Measurements from ENCODE around the gene DRC1.

The DRC1 gene

DNA sequence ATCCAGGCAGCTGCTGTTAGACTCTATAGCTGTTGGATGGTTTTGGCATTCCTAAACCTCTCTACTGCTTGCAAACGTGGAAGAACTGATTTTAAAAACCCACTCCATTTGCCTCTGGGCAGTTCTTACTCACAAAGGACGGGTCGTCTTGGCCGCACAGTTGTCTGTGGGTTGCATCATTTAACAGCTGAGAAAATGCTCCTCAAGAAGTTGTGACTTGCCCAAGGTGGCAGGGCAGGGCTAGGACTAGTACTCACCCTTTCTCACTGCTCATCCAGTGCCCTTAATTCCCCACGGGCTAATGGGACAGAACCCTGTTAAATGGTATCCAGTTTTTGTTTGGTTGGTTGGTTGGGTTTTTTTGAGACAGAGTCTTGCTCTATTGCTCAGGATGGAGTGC lies 997 bp upstream of the DRC1 start:
- H2AK5ac ChIP-seq (ENCODE audit: low read depth, low read length) = no peak overlapping the region
- H2BK15ac ChIP-seq (ENCODE audit: low read length) = no peak overlapping the region
- no peak overlapping the region for H3K14ac ChIP-seq (ENCODE audit: low read length)
- no peaks in the 10 kb centered on the region for H3K9me3 ChIP-seq (replicated peaks in 1 of 2; ENCODE audit: control insufficient read depth in 2 of 2, insufficient read depth in 1 of 2, low read depth in 1 of 2, low read length in 2 of 2)
- no peak overlapping the region for H3K4ac ChIP-seq (ENCODE audit: low read length)
- H2BK120ac ChIP-seq (ENCODE audit: low read depth, low read length) = no peak overlapping the region
- H4K91ac ChIP-seq (ENCODE audit: low read depth, low read length, poor library complexity) = no peak overlapping the region
- peaks cover 5% of the 10 kb centered on the region in 2 donors for H3K4me1 ChIP-seq (ENCODE audit: control insufficient read depth in 2 of 2, insufficient read depth in 1 of 2, low read depth in 1 of 2, low read length in 2 of 2)
- no peak overlapping the region for H3K27ac ChIP-seq (replicated peaks; ENCODE audit: low read length)
- H2BK5ac ChIP-seq (ENCODE audit: low read length) = no peak overlapping the region
- DNase-seq (ENCODE audit: low spot score) = no peak
- no peak overlapping the region for H3K4me3 ChIP-seq (ENCODE audit: low read length in 2 of 2)
- no peak overlapping the region for H3K4me2 ChIP-seq (ENCODE audit: insufficient read depth, low read length, poor library complexity, severe bottlenecking)
- H3K36me3 ChIP-seq (replicated peaks in 1 of 2; ENCODE audit: control insufficient read depth in 2 of 2, insufficient read depth in 2 of 2, low read length in 2 of 2) = peaks cover 0 to 6% of the 10 kb centered on the region in 2 donors
- H2BK12ac ChIP-seq (ENCODE audit: low read length) = no peak overlapping the region
- H3K18ac ChIP-seq (ENCODE audit: low read length) = no peak overlapping the region
- no peak overlapping the region for H3K23ac ChIP-seq (ENCODE audit: low read depth, low read length, poor library complexity)
- H3K9ac ChIP-seq (ENCODE audit: low read depth, low read length, poor library complexity) = no peak overlapping the region
- H3K79me1 ChIP-seq (ENCODE audit: low read depth, low read length) = no peaks in the 10 kb centered on the region
- H3K27me3 ChIP-seq (ENCODE audit: control insufficient read depth in 3 of 3, insufficient read depth in 3 of 3, low read depth in 1 of 3, low read length in 3 of 3) = no peaks in the 10 kb centered on the region
- no peak overlapping the region for H4K8ac ChIP-seq (ENCODE audit: low read depth, low read length)
- WGBS, 2 donors (ENCODE audit: extremely low coverage in 2 of 2, insufficient read length in 2 of 2, insufficient replicate concordance in 1 of 2) = no CpG with 5 or more reads among the region's 5 CpGs
- no peak overlapping the region for H2AFZ ChIP-seq (ENCODE audit: low read length)

DNA sequence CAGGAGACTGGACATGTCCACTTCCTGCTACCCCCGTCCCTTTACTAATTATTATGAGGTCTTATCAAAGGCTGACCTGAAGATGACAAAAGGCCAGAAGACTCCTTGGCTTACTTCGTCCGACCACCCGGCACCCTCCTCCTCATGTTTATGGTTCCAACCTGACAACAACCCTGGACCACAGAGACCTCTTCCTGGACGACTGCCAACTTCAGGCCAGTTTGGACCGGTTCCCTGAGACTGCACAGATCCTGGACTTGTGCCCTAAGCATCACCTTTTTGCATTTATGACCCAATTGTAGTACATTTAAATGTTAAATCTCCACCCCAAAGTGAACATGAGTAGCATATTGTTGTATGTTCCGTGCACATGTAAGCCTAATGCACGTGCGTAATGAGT lies 5.8 kb downstream of the DRC1 start:
- H3K4me1 ChIP-seq (ENCODE audit: control insufficient read depth in 2 of 2, insufficient read depth in 1 of 2, low read depth in 1 of 2, low read length in 2 of 2) = no peaks in the 10 kb centered on the region

DNA sequence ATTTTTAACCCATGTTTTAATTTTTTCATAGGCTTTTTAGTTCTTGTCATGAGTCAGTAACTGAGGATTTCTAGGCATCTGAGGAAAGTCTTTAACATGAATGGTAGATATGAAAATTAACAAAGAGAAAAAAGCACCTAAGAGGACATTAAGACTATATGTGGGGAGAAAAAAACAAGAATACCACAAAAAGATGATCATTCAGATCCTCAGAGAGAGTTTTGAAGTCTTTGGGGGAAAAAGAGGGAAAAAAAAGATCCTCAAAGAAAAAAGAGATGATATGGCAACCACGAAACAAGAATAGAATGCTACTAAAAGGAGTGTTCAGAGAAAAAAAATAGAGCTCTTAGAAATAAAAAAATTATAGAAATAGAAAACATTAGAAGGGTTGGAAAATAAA lies 8.1 kb downstream of the DRC1 start:
- H3K14ac ChIP-seq (ENCODE audit: low read length) = no peak overlapping the region
- no peak overlapping the region for H2BK5ac ChIP-seq (ENCODE audit: low read length)
- H3K23ac ChIP-seq (ENCODE audit: low read depth, low read length, poor library complexity) = no peak overlapping the region
- WGBS, 2 donors (ENCODE audit: extremely low coverage in 2 of 2, insufficient read length in 2 of 2, insufficient replicate concordance in 1 of 2) = no CpG with 5 or more reads among the region's 1 CpG
- no peak overlapping the region for H2BK120ac ChIP-seq (ENCODE audit: low read depth, low read length)
- no peaks in the 10 kb centered on the region for H3K27me3 ChIP-seq (ENCODE audit: control insufficient read depth in 3 of 3, insufficient read depth in 3 of 3, low read depth in 1 of 3, low read length in 3 of 3)
- no peaks in the 10 kb centered on the region for H3K79me1 ChIP-seq (ENCODE audit: low read depth, low read length)
- no peak overlapping the region for H3K9ac ChIP-seq (ENCODE audit: low read depth, low read length, poor library complexity)
- no peak overlapping the region for H3K18ac ChIP-seq (ENCODE audit: low read length)
- no peak for DNase-seq (ENCODE audit: low spot score)
- H3K4me1 ChIP-seq (ENCODE audit: control insufficient read depth in 2 of 2, insufficient read depth in 1 of 2, low read depth in 1 of 2, low read length in 2 of 2) = no peaks in the 10 kb centered on the region
- H2BK15ac ChIP-seq (ENCODE audit: low read length) = no peak overlapping the region
- H2BK12ac ChIP-seq (ENCODE audit: low read length) = no peak overlapping the region
- no peak overlapping the region for H3K4me3 ChIP-seq (ENCODE audit: low read length in 2 of 2)
- no peak overlapping the region for H2AFZ ChIP-seq (ENCODE audit: low read length)
- H2AK5ac ChIP-seq (ENCODE audit: low read depth, low read length) = no peak overlapping the region
- no peak overlapping the region for H4K8ac ChIP-seq (ENCODE audit: low read depth, low read length)
- H3K4ac ChIP-seq (ENCODE audit: low read length) = no peak overlapping the region
- no peak overlapping the region for H3K4me2 ChIP-seq (ENCODE audit: insufficient read depth, low read length, poor library complexity, severe bottlenecking)
- H3K27ac ChIP-seq (replicated peaks; ENCODE audit: low read length) = no peak overlapping the region
- no peak overlapping the region for H4K91ac ChIP-seq (ENCODE audit: low read depth, low read length, poor library complexity)
- no peaks in the 10 kb centered on the region for H3K36me3 ChIP-seq (replicated peaks in 1 of 2; ENCODE audit: control insufficient read depth in 2 of 2, insufficient read depth in 2 of 2, low read length in 2 of 2)
- no peaks in the 10 kb centered on the region for H3K9me3 ChIP-seq (replicated peaks in 1 of 2; ENCODE audit: control insufficient read depth in 2 of 2, insufficient read depth in 1 of 2, low read depth in 1 of 2, low read length in 2 of 2)

More for the DNA sequence above, 5.8 kb downstream of the DRC1 start:
- no CpG with 5 or more reads among the region's 9 CpGs for WGBS, 2 donors (ENCODE audit: extremely low coverage in 2 of 2, insufficient read length in 2 of 2, insufficient replicate concordance in 1 of 2)
- no peak overlapping the region for H3K18ac ChIP-seq (ENCODE audit: low read length)
- no peak for DNase-seq (ENCODE audit: low spot score)
- H3K27me3 ChIP-seq (ENCODE audit: control insufficient read depth in 3 of 3, insufficient read depth in 3 of 3, low read depth in 1 of 3, low read length in 3 of 3) = no peaks in the 10 kb centered on the region
- H2BK120ac ChIP-seq (ENCODE audit: low read depth, low read length) = no peak overlapping the region
- H3K23ac ChIP-seq (ENCODE audit: low read depth, low read length, poor library complexity) = no peak overlapping the region
- H3K4ac ChIP-seq (ENCODE audit: low read length) = no peak overlapping the region
- no peak overlapping the region for H3K4me3 ChIP-seq (ENCODE audit: low read length in 2 of 2)
- no peak overlapping the region for H2BK5ac ChIP-seq (ENCODE audit: low read length)
- no peak overlapping the region for H2AK5ac ChIP-seq (ENCODE audit: low read depth, low read length)
- H2BK15ac ChIP-seq (ENCODE audit: low read length) = no peak overlapping the region
- no peak overlapping the region for H3K27ac ChIP-seq (replicated peaks; ENCODE audit: low read length)
- H2AFZ ChIP-seq (ENCODE audit: low read length) = no peak overlapping the region
- H3K14ac ChIP-seq (ENCODE audit: low read length) = no peak overlapping the region
- H3K4me2 ChIP-seq (ENCODE audit: insufficient read depth, low read length, poor library complexity, severe bottlenecking) = no peak overlapping the region
- H4K91ac ChIP-seq (ENCODE audit: low read depth, low read length, poor library complexity) = no peak overlapping the region
- H4K8ac ChIP-seq (ENCODE audit: low read depth, low read length) = no peak overlapping the region
- H3K79me1 ChIP-seq (ENCODE audit: low read depth, low read length) = no peaks in the 10 kb centered on the region
- no peaks in the 10 kb centered on the region for H3K36me3 ChIP-seq (replicated peaks in 1 of 2; ENCODE audit: control insufficient read depth in 2 of 2, insufficient read depth in 2 of 2, low read length in 2 of 2)
- no peaks in the 10 kb centered on the region for H3K9me3 ChIP-seq (replicated peaks in 1 of 2; ENCODE audit: control insufficient read depth in 2 of 2, insufficient read depth in 1 of 2, low read depth in 1 of 2, low read length in 2 of 2)
- H3K9ac ChIP-seq (ENCODE audit: low read depth, low read length, poor library complexity) = no peak overlapping the region
- H2BK12ac ChIP-seq (ENCODE audit: low read length) = no peak overlapping the region

DNA sequence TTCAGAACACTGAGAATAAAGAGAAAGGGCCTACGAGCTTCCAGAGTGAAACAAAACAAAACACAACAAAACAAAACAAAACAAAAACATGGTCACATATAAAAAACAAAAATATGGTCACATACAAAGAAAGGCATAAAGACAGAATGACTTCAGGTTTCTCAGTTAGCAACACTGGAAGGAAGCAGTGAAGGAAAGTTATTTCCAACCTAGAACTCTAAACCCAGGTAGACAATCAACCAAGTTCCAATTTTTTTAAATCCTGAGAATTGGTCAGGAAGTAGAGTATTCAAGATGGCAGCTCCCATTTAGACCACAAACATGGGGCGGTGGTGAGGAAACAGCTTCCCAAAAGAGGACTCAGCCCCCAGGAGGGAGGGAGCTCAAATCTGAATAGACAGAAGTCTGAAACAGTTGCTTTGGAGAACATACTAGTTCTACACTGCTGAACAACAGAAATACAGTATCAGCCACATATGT lies 9.1 kb downstream of the DRC1 start:
- H3K14ac ChIP-seq (ENCODE audit: low read length) = no peak overlapping the region
- H3K4me1 ChIP-seq (ENCODE audit: control insufficient read depth in 2 of 2, insufficient read depth in 1 of 2, low read depth in 1 of 2, low read length in 2 of 2) = no peaks in the 10 kb centered on the region
- DNase-seq (ENCODE audit: low spot score) = no peak
- no peak overlapping the region for H2BK12ac ChIP-seq (ENCODE audit: low read length)
- no peak overlapping the region for H2BK5ac ChIP-seq (ENCODE audit: low read length)
- H2BK120ac ChIP-seq (ENCODE audit: low read depth, low read length) = no peak overlapping the region
- H4K91ac ChIP-seq (ENCODE audit: low read depth, low read length, poor library complexity) = no peak overlapping the region
- H3K18ac ChIP-seq (ENCODE audit: low read length) = no peak overlapping the region
- no peaks in the 10 kb centered on the region for H3K27me3 ChIP-seq (ENCODE audit: control insufficient read depth in 3 of 3, insufficient read depth in 3 of 3, low read depth in 1 of 3, low read length in 3 of 3)
- H2AFZ ChIP-seq (ENCODE audit: low read length) = no peak overlapping the region
- H4K8ac ChIP-seq (ENCODE audit: low read depth, low read length) = no peak overlapping the region
- no peak overlapping the region for H2AK5ac ChIP-seq (ENCODE audit: low read depth, low read length)
- no peak overlapping the region for H2BK15ac ChIP-seq (ENCODE audit: low read length)
- H3K4me2 ChIP-seq (ENCODE audit: insufficient read depth, low read length, poor library complexity, severe bottlenecking) = no peak overlapping the region
- H3K4me3 ChIP-seq (ENCODE audit: low read length in 2 of 2) = no peak overlapping the region
- H3K27ac ChIP-seq (replicated peaks; ENCODE audit: low read length) = no peak overlapping the region
- no peaks in the 10 kb centered on the region for H3K36me3 ChIP-seq (replicated peaks in 1 of 2; ENCODE audit: control insufficient read depth in 2 of 2, insufficient read depth in 2 of 2, low read length in 2 of 2)
- H3K79me1 ChIP-seq (ENCODE audit: low read depth, low read length) = no peaks in the 10 kb centered on the region
- no peak overlapping the region for H3K4ac ChIP-seq (ENCODE audit: low read length)
- no peak overlapping the region for H3K23ac ChIP-seq (ENCODE audit: low read depth, low read length, poor library complexity)
- H3K9me3 ChIP-seq (replicated peaks in 1 of 2; ENCODE audit: control insufficient read depth in 2 of 2, insufficient read depth in 1 of 2, low read depth in 1 of 2, low read length in 2 of 2) = no peaks in the 10 kb centered on the region
- WGBS, 2 donors (ENCODE audit: extremely low coverage in 2 of 2, insufficient read length in 2 of 2, insufficient replicate concordance in 1 of 2) = no CpG with 5 or more reads among the region's 2 CpGs
- H3K9ac ChIP-seq (ENCODE audit: low read depth, low read length, poor library complexity) = no peak overlapping the region

Data from neuronal stem cell (in vitro differentiated cells).